ENCODE data around the gene BCAN.

The BCAN gene

GRCh38 chr1:156640842-156641706, 843 bp upstream of the BCAN start:
- no peaks in the 10 kb centered on the region for H3K36me3 ChIP-seq
- peak overlapping the region; percentile 49 for H3K4me3 ChIP-seq (ENCODE audit: low read depth, low read length)
- no peaks in the 10 kb centered on the region for H3K9me3 ChIP-seq (ENCODE audit: severe bottlenecking)
- peaks cover 5% of the 10 kb centered on the region for H3K27me3 ChIP-seq (ENCODE audit: insufficient read depth, low read depth, severe bottlenecking)
- no peak for DNase-seq
- no peak overlapping the region for H3K27ac ChIP-seq
- no peak for TF ChIP-seq CTCF (IDR thresholded peaks at IDR 0.05; ENCODE audit: low read depth, low read length)

- no peak for DNase-seq
- TF ChIP-seq CTCF (IDR thresholded peaks at IDR 0.05; ENCODE audit: low read depth, low read length) = 0 out of 2 replicates have a peak, but pooled peaks have one; percentile 0
- H3K27me3 ChIP-seq (ENCODE audit: insufficient read depth, low read depth, severe bottlenecking) = peaks cover 5% of the 10 kb centered on the region
Observed at GRCh38 chr1:156642265-156643048, 540 bp downstream of the BCAN start.

GRCh38 chr1:156643049-156643777, 1.3 kb downstream of the BCAN start:
- no peaks in the 10 kb centered on the region for H3K36me3 ChIP-seq
- TF ChIP-seq CTCF (IDR thresholded peaks at IDR 0.05; ENCODE audit: low read depth, low read length) = peak; percentile 11; the same call in 1 of the 2 replicates
- H3K27ac ChIP-seq = no peak overlapping the region
- peaks cover 5% of the 10 kb centered on the region for H3K27me3 ChIP-seq (ENCODE audit: insufficient read depth, low read depth, severe bottlenecking)
- no peak for DNase-seq
- H3K4me3 ChIP-seq (ENCODE audit: low read depth, low read length) = no peak overlapping the region
- no peaks in the 10 kb centered on the region for H3K9me3 ChIP-seq (ENCODE audit: severe bottlenecking)

More at GRCh38 chr1:156642265-156643048, 540 bp downstream of the BCAN start:
- Histone ChIP-seq H3K4me3 (ENCODE audit: low read depth, low read length) (peak overlapping the region; percentile 49), H3K36me3 (no peaks in the 10 kb centered on the region), H3K27ac (no peak overlapping the region), H3K9me3 (ENCODE audit: severe bottlenecking) (no peaks in the 10 kb centered on the region)

- H3K27me3 ChIP-seq (ENCODE audit: insufficient read depth, low read depth, severe bottlenecking) = peaks cover 5% of the 10 kb centered on the region
- no peak overlapping the region for H3K4me3 ChIP-seq (ENCODE audit: low read depth, low read length)
- no peak overlapping the region for H3K27ac ChIP-seq
- DNase-seq = no peak
- no peak for TF ChIP-seq CTCF (IDR thresholded peaks at IDR 0.05; ENCODE audit: low read depth, low read length)
- no peaks in the 10 kb centered on the region for H3K9me3 ChIP-seq (ENCODE audit: severe bottlenecking)
- no peaks in the 10 kb centered on the region for H3K36me3 ChIP-seq
Observed at GRCh38 chr1:156643778-156644092, 1.8 kb downstream of the BCAN start.

GRCh38 chr1:156644146-156644545, 2.2 kb downstream of the BCAN start:
- Histone ChIP-seq H3K27ac (no peak overlapping the region), H3K36me3 (no peaks in the 10 kb centered on the region), H3K27me3 (ENCODE audit: insufficient read depth, low read depth, severe bottlenecking) (peaks cover 5% of the 10 kb centered on the region), H3K9me3 (ENCODE audit: severe bottlenecking) (no peaks in the 10 kb centered on the region), H3K4me3 (ENCODE audit: low read depth, low read length) (no peak overlapping the region)
- DNase-seq = no peak
- no peak for TF ChIP-seq CTCF (IDR thresholded peaks at IDR 0.05; ENCODE audit: low read depth, low read length)
